ENCODE measurements around the gene ADPGK. TPM values are rescaled to one million over a fixed set of nuclear protein-coding genes. Genes with fewer than 3 reads are reported as not detected.

ADPGK gene
- total RNA-seq, 1 experiment from 2014 or later: 54.8 TPM

DNA sequence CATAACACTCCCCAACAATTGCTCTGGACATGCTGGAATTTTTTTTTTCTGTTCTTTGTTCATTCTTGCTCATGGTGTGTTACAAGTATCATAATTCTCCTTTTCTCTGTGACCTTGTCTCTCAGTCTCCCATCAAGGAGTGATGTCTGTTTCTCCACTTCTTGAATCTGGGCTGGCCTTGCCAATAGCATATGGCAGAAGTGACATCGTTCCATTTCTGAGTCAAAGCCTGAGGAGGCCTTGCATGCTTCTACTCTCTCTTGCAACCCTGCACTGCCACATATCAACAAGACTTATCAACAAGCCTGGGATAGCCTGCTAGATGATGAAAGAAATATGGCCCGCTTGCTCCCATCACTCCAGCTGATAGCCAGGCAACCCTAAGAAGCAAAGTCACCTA, 8.9 kb upstream of the ADPGK start:
- H3K79me1 ChIP-seq (ENCODE audit: insufficient read depth, low read depth, low read length, poor library complexity, severe bottlenecking): no peaks in the 10 kb centered on the region
- no CpG with 5 or more reads among the region's 2 CpGs for WGBS (ENCODE audit: extremely low coverage, insufficient read length, low lambda C conversion rate)

More for the DNA sequence above, 8.9 kb upstream of the ADPGK start:
- Histone ChIP-seq H3K9ac (ENCODE audit: extremely low read depth, insufficient read length, low read length) (no peak overlapping the region), H2BK15ac (ENCODE audit: low read depth, low read length) (no peak overlapping the region), H3K27ac (ENCODE audit: insufficient read length, low read depth, low read length) (no peak overlapping the region), H2AK5ac (ENCODE audit: insufficient read length, low read length) (no peak overlapping the region), H3K4me1 (ENCODE audit: insufficient read depth, low read length) (no peaks in the 10 kb centered on the region), H3T11ph (ENCODE audit: low read length) (no peak overlapping the region), H3K4ac (ENCODE audit: low read depth, low read length) (no peak overlapping the region), H3K27me3 (ENCODE audit: insufficient read depth, low read length) (no peaks in the 10 kb centered on the region), H3K9me3 (ENCODE audit: control insufficient read depth, low read depth, low read length) (no peaks in the 10 kb centered on the region), H3K18ac (ENCODE audit: insufficient read length, low read depth, low read length) (no peak overlapping the region), H2BK120ac (ENCODE audit: low read depth, low read length, poor library complexity, severe bottlenecking) (no peak overlapping the region), H3K79me2 (ENCODE audit: insufficient read depth, low read length) (no peaks in the 10 kb centered on the region), H2AFZ (ENCODE audit: low read length) (no peak overlapping the region), H4K8ac (replicated peaks; ENCODE audit: insufficient read length, low read depth, low read length) (no peak overlapping the region), H3K4me2 (ENCODE audit: insufficient read depth, insufficient read length, low read length) (no peak overlapping the region), H4K5ac (ENCODE audit: insufficient read length, low read depth, low read length) (no peak overlapping the region), H3K56ac (ENCODE audit: insufficient read length, low read depth, low read length) (no peak overlapping the region), H3K23ac (ENCODE audit: insufficient read length, low read depth, low read length) (no peak overlapping the region), H2BK20ac (ENCODE audit: low read depth, low read length, poor library complexity, severe bottlenecking) (no peak overlapping the region), H3K14ac (ENCODE audit: insufficient read depth, low read length) (no peak overlapping the region), H2BK5ac (ENCODE audit: insufficient read length, low read length) (no peak overlapping the region), H2BK12ac (ENCODE audit: insufficient read length, low read depth, low read length) (no peak overlapping the region), H4K20me1 (ENCODE audit: control insufficient read depth, insufficient read depth, insufficient read length) (no peaks in the 10 kb centered on the region), H4K91ac (ENCODE audit: insufficient read length, low read depth, low read length) (no peak overlapping the region), H3K23me2 (ENCODE audit: insufficient read length, low read depth, low read length, poor library complexity, severe bottlenecking) (peaks cover 4% of the 10 kb centered on the region)
- no peaks in the 10 kb centered on the region for H3K36me3 Mint-ChIP-seq (ENCODE audit: insufficient read depth in 1 of 3, low read depth in 3 of 3)
- no peaks in the 10 kb centered on the region; a peak in 1 of 5 replicates for H3K9me3 Mint-ChIP-seq
- H3K27ac Mint-ChIP-seq: no peak overlapping the region
- TF ChIP-seq, protein P1, sequence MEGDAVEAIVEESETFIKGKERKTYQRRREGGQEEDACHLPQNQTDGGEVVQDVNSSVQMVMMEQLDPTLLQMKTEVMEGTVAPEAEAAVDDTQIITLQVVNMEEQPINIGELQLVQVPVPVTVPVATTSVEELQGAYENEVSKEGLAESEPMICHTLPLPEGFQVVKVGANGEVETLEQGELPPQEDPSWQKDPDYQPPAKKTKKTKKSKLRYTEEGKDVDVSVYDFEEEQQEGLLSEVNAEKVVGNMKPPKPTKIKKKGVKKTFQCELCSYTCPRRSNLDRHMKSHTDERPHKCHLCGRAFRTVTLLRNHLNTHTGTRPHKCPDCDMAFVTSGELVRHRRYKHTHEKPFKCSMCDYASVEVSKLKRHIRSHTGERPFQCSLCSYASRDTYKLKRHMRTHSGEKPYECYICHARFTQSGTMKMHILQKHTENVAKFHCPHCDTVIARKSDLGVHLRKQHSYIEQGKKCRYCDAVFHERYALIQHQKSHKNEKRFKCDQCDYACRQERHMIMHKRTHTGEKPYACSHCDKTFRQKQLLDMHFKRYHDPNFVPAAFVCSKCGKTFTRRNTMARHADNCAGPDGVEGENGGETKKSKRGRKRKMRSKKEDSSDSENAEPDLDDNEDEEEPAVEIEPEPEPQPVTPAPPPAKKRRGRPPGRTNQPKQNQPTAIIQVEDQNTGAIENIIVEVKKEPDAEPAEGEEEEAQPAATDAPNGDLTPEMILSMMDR (conservative IDR thresholded peaks at IDR 0.05): no peak
- peaks cover 3 to 6% of the 10 kb centered on the region in 2 experiments; a peak in 3 of 4 replicates for H3K4me1 Mint-ChIP-seq
- peaks cover 22% of the 10 kb centered on the region for H3K27me3 Mint-ChIP-seq (ENCODE audit: low read depth)
- no peak overlapping the region for H3K4me3 Mint-ChIP-seq
- no peak for DNase-seq
